SHP77 (cell line): ENCODE results near the gene ARHGEF4.

Source experiments
- DNase-seq, 2 experiments: peaks; one replicate each; lab custom pipeline; 2025; lab: John Stamatoyannopoulos, UW

ARHGEF4 gene

GRCh38 chr2:131014141-131014540, 177.4 kb downstream of the ARHGEF4 start:
- no peak for DNase-seq

GRCh38 chr2:131015764-131016163, 179.1 kb downstream of the ARHGEF4 start:
- no peak for DNase-seq

GRCh38 chr2:131016826-131017741, 180.4 kb downstream of the ARHGEF4 start:
- no peak for DNase-seq

- DNase-seq, result no peak
Observed at GRCh38 chr2:131022731-131023130, 186.0 kb downstream of the ARHGEF4 start.

DNA sequence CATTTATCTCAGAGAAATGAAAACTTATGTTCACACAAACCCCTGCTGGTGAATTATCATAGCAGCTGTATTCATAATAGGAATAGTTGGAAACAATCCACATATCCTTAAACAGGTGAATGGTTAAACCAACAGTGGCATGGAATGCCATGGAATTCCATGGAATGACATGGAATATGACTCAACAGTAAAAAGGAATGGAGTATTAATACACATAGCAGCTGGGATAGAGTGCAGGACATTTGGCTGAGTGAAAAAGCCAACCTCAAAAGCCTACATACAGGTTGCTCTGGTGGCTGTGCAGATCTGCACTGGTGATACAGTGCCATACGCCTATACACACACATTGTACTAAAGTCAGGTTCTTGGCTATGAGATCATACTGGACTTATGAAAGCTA, 187.0 kb downstream of the ARHGEF4 start:
- DNase-seq, result no peak

DNA sequence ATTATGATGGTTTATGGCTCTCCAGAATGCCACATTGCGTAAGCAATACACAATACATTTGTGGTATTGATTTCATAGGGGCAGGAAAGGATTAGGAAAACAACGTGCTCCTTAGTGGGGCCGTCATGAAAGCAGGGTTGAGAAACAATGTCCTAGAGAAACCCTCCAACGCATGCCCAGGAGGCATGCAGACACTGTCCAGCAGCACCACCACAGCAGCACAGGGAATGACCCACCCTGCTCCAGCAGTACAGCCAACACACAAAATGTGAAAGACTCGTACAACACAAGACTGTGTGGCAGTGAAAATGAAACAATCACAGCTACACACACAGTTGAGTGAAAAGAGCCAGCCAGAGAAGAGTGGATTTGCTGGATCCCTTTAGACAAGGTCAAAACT, 190.2 kb downstream of the ARHGEF4 start:
- no peak for DNase-seq

DNA sequence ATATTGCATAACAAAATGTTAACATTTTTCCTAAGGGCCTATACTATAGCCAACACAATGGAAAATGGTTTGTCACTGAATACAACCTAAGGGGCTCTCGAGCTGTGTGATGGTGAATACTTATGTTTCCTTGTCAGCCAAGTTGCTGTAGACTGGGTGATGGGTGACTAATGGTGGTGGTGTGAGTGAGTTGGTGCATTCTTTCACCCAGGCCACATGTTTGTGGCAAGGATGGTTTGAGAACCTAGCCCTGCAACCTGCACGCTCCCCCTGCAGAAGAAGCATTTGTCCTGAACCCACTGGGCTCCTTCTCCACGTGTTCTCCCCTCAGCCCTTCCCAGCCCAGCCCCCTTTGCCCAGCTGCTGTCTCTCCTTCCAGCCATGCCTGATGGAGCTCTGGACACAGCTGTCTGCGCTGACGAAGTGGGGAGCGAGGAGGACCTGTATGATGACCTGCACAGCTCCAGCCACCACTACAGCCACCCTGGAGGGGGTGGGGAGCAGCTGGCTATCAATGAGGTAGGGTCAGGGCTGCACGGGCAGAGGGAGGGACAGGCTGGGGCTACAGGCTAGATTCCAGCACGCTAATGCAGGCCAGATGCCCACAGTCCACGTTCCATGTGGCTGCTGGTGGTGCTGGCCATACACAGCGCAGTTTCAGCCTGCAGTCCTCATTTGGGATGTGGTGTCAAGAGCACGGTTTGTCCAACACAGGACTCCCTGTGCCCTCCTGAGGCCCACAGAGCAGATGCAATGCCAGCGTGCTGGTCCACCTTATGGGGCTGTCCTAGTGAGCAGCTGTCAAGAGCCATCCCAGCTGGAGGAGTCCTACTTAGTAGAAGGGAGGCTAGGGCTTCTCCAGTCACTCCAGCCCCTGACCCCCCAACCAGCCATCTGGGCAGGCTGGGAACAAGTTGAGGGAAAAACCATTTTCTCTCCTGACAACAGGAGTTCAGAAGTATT, 191.1 kb downstream of the ARHGEF4 start:
- DNase-seq, result no peak

DNA sequence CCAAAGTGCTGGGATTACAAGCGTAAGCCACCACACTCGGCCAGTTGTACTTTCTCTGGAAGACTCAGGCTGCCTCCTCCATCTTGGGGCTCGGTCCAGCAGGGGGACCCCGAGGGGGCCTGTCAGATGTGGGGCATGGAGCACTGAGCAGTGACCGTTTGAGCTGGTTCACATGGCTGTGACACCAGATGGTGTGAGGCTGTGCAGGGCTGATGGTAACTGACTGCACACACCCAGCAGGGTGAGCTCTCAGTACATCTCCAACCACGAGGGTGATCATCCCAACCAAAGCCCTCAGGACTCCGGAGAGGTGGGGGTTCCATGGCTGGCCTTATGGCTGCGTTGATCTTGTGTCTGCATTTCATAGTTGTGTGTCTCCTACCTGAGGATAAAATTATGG, 193.1 kb downstream of the ARHGEF4 start:
- no peak for DNase-seq

DNA sequence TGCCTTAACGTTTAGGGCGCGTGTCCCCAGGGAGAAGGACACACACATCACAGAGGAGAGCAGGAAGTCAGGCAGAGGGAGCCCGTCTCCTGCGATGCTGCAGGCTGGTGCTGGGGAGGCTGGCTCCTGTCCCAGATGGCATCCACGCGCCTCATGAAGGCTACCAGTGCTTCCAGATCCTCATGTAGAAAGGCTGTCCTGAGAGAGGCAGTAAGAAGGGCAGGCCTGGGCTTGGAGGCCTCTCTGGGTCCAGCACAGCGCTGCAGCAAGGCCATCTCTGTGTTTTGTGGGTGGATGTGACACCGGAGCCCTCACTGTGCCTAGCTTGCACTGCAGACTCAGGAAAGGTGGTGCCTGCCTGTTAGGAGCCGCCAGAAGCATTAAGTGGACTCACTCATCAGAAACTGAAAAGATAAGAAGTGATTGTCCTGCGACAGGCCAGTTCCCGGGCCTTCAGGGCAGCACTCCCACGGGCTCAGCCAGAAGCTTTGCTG, 193.8 kb downstream of the ARHGEF4 start:
- no peak for DNase-seq

GRCh38 chr2:131031431-131031841, 194.7 kb downstream of the ARHGEF4 start:
- DNase-seq, result no peak

DNA sequence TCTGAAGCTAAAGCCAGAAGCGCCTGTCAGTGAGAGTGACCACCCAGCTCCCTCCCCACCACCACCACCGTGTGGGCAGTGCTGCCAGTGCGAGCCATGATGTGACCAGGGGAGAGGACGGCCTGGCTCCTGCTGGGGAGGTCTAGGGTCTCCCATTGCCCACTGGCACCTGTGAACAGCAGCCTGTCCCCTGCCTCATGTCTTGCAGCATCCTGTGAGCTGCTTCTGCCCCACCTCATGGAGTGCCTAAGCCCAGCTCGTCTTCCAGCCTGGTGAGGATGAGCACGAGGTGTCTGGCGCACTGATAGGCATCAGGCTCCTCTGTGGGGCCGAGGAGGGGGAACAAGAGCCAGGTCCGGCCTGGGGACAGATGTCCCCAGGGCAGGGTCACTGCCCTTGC, 195.2 kb downstream of the ARHGEF4 start:
- DNase-seq, result no peak

- no peak for DNase-seq
Observed at GRCh38 chr2:131032393-131032836, 195.7 kb downstream of the ARHGEF4 start.

GRCh38 chr2:131033786-131034121, 197.0 kb downstream of the ARHGEF4 start:
- no peak for DNase-seq

DNA sequence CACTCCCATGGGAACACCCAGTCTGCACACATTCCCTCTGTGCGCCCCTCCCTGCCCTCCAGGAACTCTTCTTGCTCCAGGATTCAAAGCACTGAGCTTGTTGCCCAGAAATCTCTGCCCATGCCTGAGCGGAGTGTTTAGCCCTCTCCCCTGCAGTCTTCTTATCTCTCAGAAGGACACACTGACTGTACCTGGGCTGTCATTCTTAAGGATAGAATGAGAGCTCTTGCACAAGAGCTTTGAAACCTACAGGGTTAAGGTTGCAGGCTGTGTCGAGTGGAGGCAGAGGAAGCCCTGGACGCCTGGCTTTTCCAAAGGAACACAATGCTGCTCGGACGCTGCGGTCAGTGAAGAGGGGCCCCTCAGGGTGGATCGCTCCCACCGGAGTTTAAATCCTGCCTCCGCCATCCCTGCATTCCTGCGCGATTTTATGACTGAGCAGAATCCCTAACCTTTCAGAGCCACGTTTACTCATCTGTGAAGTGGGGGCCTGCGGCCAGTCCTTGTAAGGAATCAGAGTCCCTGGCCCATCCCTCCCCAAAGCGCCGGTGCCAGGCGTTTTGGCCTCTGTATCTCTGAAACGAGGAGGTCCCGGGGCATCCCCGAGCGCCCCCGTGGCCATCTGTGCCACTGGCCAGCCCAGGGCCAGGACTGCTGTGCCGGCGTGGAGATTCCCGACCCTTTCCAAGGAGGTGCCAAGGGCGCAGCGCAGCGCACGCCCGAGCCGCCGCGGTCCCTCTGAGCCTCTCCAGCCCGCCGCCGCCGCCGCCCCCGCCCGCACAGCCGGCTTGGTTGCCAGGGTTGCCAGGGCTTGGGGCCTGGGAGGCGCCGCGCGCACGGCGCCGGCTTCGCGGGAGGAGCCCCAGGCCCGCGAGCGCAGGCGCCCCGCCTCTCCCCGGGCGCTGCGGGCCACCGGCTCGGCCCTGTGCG, 197.7 kb downstream of the ARHGEF4 start:
- no peak for DNase-seq

- DNase-seq, result no peak
Observed at GRCh38 chr2:131035112-131035825, 198.6 kb downstream of the ARHGEF4 start.

DNA sequence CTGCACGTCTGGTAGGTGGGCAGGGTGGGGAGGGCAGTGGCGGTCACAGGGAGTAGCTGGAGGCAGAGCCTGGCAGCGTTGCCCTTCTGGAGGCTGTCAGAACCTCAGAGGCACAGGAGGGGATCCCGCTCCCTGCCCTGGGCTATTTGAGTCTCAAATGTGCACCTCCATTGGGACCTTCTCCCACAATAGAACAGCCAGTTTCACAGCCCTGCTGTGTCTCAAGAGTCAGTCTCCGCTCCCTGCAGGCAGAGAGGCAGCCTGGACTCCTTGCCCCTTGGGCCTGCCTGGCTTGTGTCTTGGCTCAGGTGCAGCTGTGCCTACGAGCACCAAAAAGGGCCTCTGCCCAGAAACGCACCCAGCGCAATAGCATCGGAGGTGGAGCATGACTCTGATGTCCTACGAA, 199.1 kb downstream of the ARHGEF4 start:
- DNase-seq, result no peak

- no peak for DNase-seq
Observed at GRCh38 chr2:131036269-131036668, 199.6 kb downstream of the ARHGEF4 start.

GRCh38 chr2:131036696-131037397, 200.1 kb downstream of the ARHGEF4 start:
- DNase-seq, result no peak

GRCh38 chr2:131037398-131038257, 200.9 kb downstream of the ARHGEF4 start:
- DNase-seq, result no peak
